GM12878 (cell line): ENCODE data around the gene RIT2.

Source experiments
- CEBPZ ChIP-seq: fragments of 150-350 bp; IDR thresholded peaks from 2 replicates; pipeline ENCODE4 v1.6.1; 2016; ENCODE audit warnings: low read depth, low read length
- CTCF ChIP-seq, 3 experiments: IDR thresholded peaks in 2 of 3; conservative IDR thresholded peaks in 1 of 3; 2 replicates each; pipeline ENCODE4 v1.5.1; 2011; ENCODE audit warnings: low read depth in 3 of 3, low read length in 3 of 3, mild to moderate bottlenecking in 3 of 3, control low read depth in 2 of 3, moderate library complexity in 2 of 3, inconsistent platforms in 1 of 3, mixed read lengths in 1 of 3; ENCODE audit not compliant: control insufficient read depth in 2 of 3, insufficient read depth in 1 of 3; ENCODE audit errors: extremely low read depth in 1 of 3
- EGR1 ChIP-seq, 2 experiments: IDR thresholded peaks; 1 replicate in 1 of 2; 2 replicates in 1 of 2; pipeline ENCODE4 v1.6.1; 2011 to 2012; ENCODE audit warnings: low read depth in 2 of 2, low read length in 2 of 2, borderline replicate concordance in 1 of 2, mild to moderate bottlenecking in 1 of 2, moderate library complexity in 1 of 2
- EP300 ChIP-seq, 2 experiments: fragments of 150-350 bp in 1 of 2; IDR thresholded peaks; 2 replicates each; pipeline ENCODE4 v1.6.1; 2011 to 2012; ENCODE audit warnings: low read depth in 2 of 2, low read length in 2 of 2, borderline replicate concordance in 1 of 2, improper control_type of control experiment in 1 of 2, inconsistent platforms in 1 of 2; ENCODE audit not compliant: control insufficient read depth in 1 of 2
- ESRRA ChIP-seq: IDR thresholded peaks from 2 replicates; pipeline ENCODE4 v1.6.1; 2012; ENCODE audit warnings: mild to moderate bottlenecking, low read length, improper control_type of control experiment
- EZH2 ChIP-seq: IDR thresholded peaks from 2 replicates; pipeline ENCODE4 v1.6.1; 2012; ENCODE audit warnings: low read depth, mild to moderate bottlenecking, control low read depth, inconsistent platforms, low read length, borderline replicate concordance; ENCODE audit not compliant: control insufficient read depth
- JUND ChIP-seq: IDR thresholded peaks from 2 replicates; pipeline ENCODE4 v1.6.1; 2012; ENCODE audit warnings: low read depth, mild to moderate bottlenecking, low read length, improper control_type of control experiment, moderate library complexity
- POLR2AphosphoS5 ChIP-seq: IDR thresholded peaks from 2 replicates; pipeline ENCODE4 v1.6.1; 2011; ENCODE audit warnings: mild to moderate bottlenecking, low read length, inconsistent platforms
- RAD21 ChIP-seq: IDR thresholded peaks from 2 replicates; pipeline ENCODE4 v1.6.1; 2011; ENCODE audit warnings: mild to moderate bottlenecking, low read depth, low read length, moderate library complexity; ENCODE audit not compliant: insufficient read depth
- SPI1 ChIP-seq: IDR thresholded peaks from 2 replicates; pipeline ENCODE4 v1.6.1; 2011; ENCODE audit warnings: low read depth, mild to moderate bottlenecking, low read length, moderate library complexity, borderline replicate concordance; ENCODE audit not compliant: insufficient read depth
- YY1 ChIP-seq: IDR thresholded peaks from 2 replicates; pipeline ENCODE4 v1.6.1; 2011; ENCODE audit warnings: low read depth, mild to moderate bottlenecking, low read length

GRCh38 chr18:43073771-43074170, 41.7 kb downstream of the RIT2 start:
- no peak for TF ChIP-seq EP300 (IDR thresholded peaks at IDR 0.05; ENCODE audit: borderline replicate concordance in 1 of 2, control insufficient read depth in 1 of 2, low read depth in 2 of 2, low read length in 2 of 2)
- TF ChIP-seq CTCF (IDR thresholded peaks at IDR 0.05 in 2 of 3, conservative IDR thresholded peaks at IDR 0.05 in 1 of 3; ENCODE audit: control insufficient read depth in 2 of 3, extremely low read depth in 1 of 3, insufficient read depth in 1 of 3, low read depth in 3 of 3, low read length in 3 of 3), result no peak
- no peak for TF ChIP-seq EGR1 (IDR thresholded peaks at IDR 0.05; ENCODE audit: borderline replicate concordance in 1 of 2, low read depth in 2 of 2, low read length in 2 of 2)
- no peak for TF ChIP-seq CEBPZ
- TF ChIP-seq RAD21, result no peak
- no peak for TF ChIP-seq SPI1
- no peak for TF ChIP-seq EZH2
- TF ChIP-seq JUND, result no peak
- TF ChIP-seq ESRRA, result no peak
- TF ChIP-seq POLR2AphosphoS5, result no peak
- TF ChIP-seq YY1, result no peak
